ENCODE results near the gene ELOVL6. TPM values are rescaled to one million over a fixed set of nuclear protein-coding genes. Genes with fewer than 3 reads are reported as not detected.

Gene ELOVL6
- total and polyA plus RNA-seq, 2 of the 4 experiments (the other 2 are of a cell fraction): 17.9 to 19.0 TPM

DNA sequence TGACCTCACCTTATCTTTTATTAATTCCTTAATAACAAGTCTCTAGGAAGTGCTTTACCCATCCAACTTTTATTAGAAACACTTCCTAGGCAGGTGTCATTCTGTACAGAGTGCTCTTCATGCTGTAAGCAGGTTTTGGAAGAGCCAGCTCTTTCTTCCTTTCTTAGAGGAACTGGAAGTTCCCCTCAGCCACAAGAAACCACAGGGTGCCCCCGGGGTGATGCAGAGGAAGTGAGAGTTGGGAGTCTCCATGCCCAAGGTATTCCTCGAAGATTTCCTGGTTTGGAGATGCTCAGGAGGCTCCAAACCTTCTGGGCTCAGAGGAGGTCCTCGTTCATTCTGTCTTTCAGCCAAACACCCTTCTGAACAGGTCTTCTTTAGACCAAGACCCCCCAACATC is 201.9 kb downstream of the ELOVL6 start:
- peaks cover 2% of the 10 kb centered on the region; the same call in 1 of the 2 replicates for H3K27me3 ChIP-seq (ENCODE audit: control insufficient read depth, insufficient read depth, low read length)
- H4K8ac ChIP-seq (ENCODE audit: low read depth in 2 of 2, low read length in 2 of 2): no peak overlapping the region
- no peaks in the 10 kb centered on the region for H3K9me3 ChIP-seq (ENCODE audit: control insufficient read depth, insufficient read depth, low read length)
- H2BK15ac ChIP-seq (ENCODE audit: low read depth, low read length): no peak overlapping the region
- H3K9ac ChIP-seq (ENCODE audit: low read depth, low read length): no peak overlapping the region
- no peak overlapping the region for H2BK5ac ChIP-seq (ENCODE audit: low read depth, low read length, poor library complexity, severe bottlenecking)
- H4K91ac ChIP-seq (ENCODE audit: insufficient read depth, low read depth, low read length): no peak overlapping the region
- dilution Hi-C loops (cut with HindIII; ENCODE audit: low sequenced_read_pairs, unreplicated experiment): no loop called here
- ChIA-PET POLR2A (ENCODE audit: unreplicated experiment) (no interaction called here), CTCF (no interaction called here)
- no peaks in the 10 kb centered on the region for H3K4me1 ChIP-seq (ENCODE audit: control insufficient read depth, insufficient read depth, low read length)
- no peaks in the 10 kb centered on the region for H3K9me1 ChIP-seq (ENCODE audit: insufficient read depth, low read length)
- WGBS, 2 experiments (ENCODE audit: extremely low coverage in 2 of 2, insufficient read length in 1 of 2): no CpG with 5 or more reads among the region's 3 CpGs
- H3K79me1 ChIP-seq (ENCODE audit: low read depth in 1 of 2, low read length in 2 of 2): no peaks in the 10 kb centered on the region
- no peak overlapping the region for H2BK120ac ChIP-seq (ENCODE audit: low read depth, low read length)
- TF ChIP-seq, protein P1, sequence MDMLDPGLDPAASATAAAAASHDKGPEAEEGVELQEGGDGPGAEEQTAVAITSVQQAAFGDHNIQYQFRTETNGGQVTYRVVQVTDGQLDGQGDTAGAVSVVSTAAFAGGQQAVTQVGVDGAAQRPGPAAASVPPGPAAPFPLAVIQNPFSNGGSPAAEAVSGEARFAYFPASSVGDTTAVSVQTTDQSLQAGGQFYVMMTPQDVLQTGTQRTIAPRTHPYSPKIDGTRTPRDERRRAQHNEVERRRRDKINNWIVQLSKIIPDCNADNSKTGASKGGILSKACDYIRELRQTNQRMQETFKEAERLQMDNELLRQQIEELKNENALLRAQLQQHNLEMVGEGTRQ (IDR thresholded peaks at IDR 0.05; ENCODE audit: low read depth, low read length): no peak
- TF ChIP-seq BHLHE40 (IDR thresholded peaks at IDR 0.05; ENCODE audit: low read depth, low read length) (no peak), CEBPB (IDR thresholded peaks at IDR 0.05; ENCODE audit: low read depth, low read length) (no peak), FOS (IDR thresholded peaks at IDR 0.05; ENCODE audit: low read depth, low read length) (no peak), RCOR1 (IDR thresholded peaks at IDR 0.05; ENCODE audit: insufficient replicate concordance, low read length) (no peak), MAZ (IDR thresholded peaks at IDR 0.05; ENCODE audit: borderline replicate concordance, low read depth, low read length) (no peak), MAFK (IDR thresholded peaks at IDR 0.05; ENCODE audit: low read depth, low read length) (no peak), ELK1 (IDR thresholded peaks at IDR 0.05; ENCODE audit: borderline replicate concordance, low read depth, low read length) (no peak), POLR2A (IDR thresholded peaks at IDR 0.05; ENCODE audit: low read depth, low read length) (no peak), SMC3 (IDR thresholded peaks at IDR 0.05; ENCODE audit: low read depth, low read length) (no peak), NFE2L2 (IDR thresholded peaks at IDR 0.05; ENCODE audit: low read depth, low read length) (no peak)
- TF ChIP-seq, protein P2, sequence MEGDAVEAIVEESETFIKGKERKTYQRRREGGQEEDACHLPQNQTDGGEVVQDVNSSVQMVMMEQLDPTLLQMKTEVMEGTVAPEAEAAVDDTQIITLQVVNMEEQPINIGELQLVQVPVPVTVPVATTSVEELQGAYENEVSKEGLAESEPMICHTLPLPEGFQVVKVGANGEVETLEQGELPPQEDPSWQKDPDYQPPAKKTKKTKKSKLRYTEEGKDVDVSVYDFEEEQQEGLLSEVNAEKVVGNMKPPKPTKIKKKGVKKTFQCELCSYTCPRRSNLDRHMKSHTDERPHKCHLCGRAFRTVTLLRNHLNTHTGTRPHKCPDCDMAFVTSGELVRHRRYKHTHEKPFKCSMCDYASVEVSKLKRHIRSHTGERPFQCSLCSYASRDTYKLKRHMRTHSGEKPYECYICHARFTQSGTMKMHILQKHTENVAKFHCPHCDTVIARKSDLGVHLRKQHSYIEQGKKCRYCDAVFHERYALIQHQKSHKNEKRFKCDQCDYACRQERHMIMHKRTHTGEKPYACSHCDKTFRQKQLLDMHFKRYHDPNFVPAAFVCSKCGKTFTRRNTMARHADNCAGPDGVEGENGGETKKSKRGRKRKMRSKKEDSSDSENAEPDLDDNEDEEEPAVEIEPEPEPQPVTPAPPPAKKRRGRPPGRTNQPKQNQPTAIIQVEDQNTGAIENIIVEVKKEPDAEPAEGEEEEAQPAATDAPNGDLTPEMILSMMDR (conservative IDR thresholded peaks at IDR 0.05; ENCODE audit: low read depth, low read length): no peak
- no peak for ATAC-seq (ENCODE audit: low read depth)
- no peak overlapping the region for H4K5ac ChIP-seq (ENCODE audit: low read depth, low read length)
- H3K23ac ChIP-seq (ENCODE audit: low read depth, low read length): no peak overlapping the region
- no peak overlapping the region for H3K4me2 ChIP-seq (ENCODE audit: low read depth, low read length)
- in situ Hi-C loops (cut with MboI; ENCODE audit: low sequenced_read_pairs): loop anchor here (5.0 kb wide), 1 partner anchor 521 kb away; no protein-coding TSS in a partner anchor
- no peak overlapping the region for H2BK20ac ChIP-seq (ENCODE audit: low read depth, low read length)
- no peak overlapping the region for H3K56ac ChIP-seq (ENCODE audit: extremely low read depth, insufficient read depth, low read length)
- BruUV-seq (replicated peaks): no TSS peak
- no peak for DNase-seq
- intact Hi-C loops (cut with micrococcal nuclease): loop anchor here (10.0 kb wide), 1 partner anchor 1378 kb away; no protein-coding TSS in a partner anchor
- no peak overlapping the region for H2AFZ ChIP-seq (replicated peaks; ENCODE audit: low read length, poor library complexity)
- no peak overlapping the region for H2AK5ac ChIP-seq (ENCODE audit: low read depth, low read length)
- no peak overlapping the region for H3K27ac ChIP-seq (ENCODE audit: insufficient read depth, low read length)
- no peak overlapping the region for H2AK9ac ChIP-seq (replicated peaks; ENCODE audit: low read depth, low read length, poor library complexity)
- H3K4me3 ChIP-seq (ENCODE audit: insufficient read depth, low read depth, low read length): no peak overlapping the region
- no peak overlapping the region for H3K14ac ChIP-seq (replicated peaks; ENCODE audit: low read depth, low read length)
- no peak overlapping the region for H3K4ac ChIP-seq (ENCODE audit: low read depth, low read length)
- H3K36me3 ChIP-seq (ENCODE audit: control insufficient read depth, insufficient read depth, low read length): no peaks in the 10 kb centered on the region
- H4K20me1 ChIP-seq (ENCODE audit: insufficient read depth, low read length): no peaks in the 10 kb centered on the region
- H3K18ac ChIP-seq (ENCODE audit: low read depth, low read length): no peak overlapping the region
